Transverse colon (tissue), 4 donors: ENCODE measurements around the gene PIF1. TPM values are rescaled to one million over a fixed set of nuclear protein-coding genes. Genes with fewer than 3 reads are reported as not detected.

Experiments
- DNase-seq: peaks from one replicate; pipeline ENCODE4 v3.0.0-alpha.2; 2019
- H3K27ac ChIP-seq, 4 donors: fragments of 200-600 bp; sonication (generic); 2 replicates each; pipeline ENCODE4 v1.5.1; 2016 to 2018; ENCODE audit warnings: inconsistent platforms in 4 of 4
- H3K27me3 ChIP-seq: fragments of 200-600 bp; sonication (generic); 2 replicates; pipeline ENCODE4 v1.5.1; 2017; ENCODE audit warnings: inconsistent platforms
- H3K36me3 ChIP-seq, 4 donors: fragments of 200-600 bp; sonication (generic); 2 replicates each; pipeline ENCODE4 v1.5.1; 2017 to 2019; ENCODE audit warnings: inconsistent platforms in 4 of 4
- H3K4me1 ChIP-seq, 4 donors: fragments of 200-600 bp; sonication (generic); 2 replicates each; pipeline ENCODE4 v1.5.1; 2017 to 2020; ENCODE audit warnings: inconsistent platforms in 4 of 4
- H3K4me3 ChIP-seq, 4 donors: fragments of 200-600 bp; sonication (generic); 1 replicate in 1 of 4; 2 replicates in 3 of 4; pipeline versions ENCODE4 v1.5.1 to v1.6.1; 2017 to 2019; ENCODE audit warnings: inconsistent platforms in 4 of 4
- H3K9me3 ChIP-seq, 2 donors: fragments of 200-600 bp; sonication (generic); 2 replicates each; pipeline ENCODE4 v1.5.1; 2017 to 2019; ENCODE audit warnings: inconsistent platforms in 2 of 2
- EP300 ChIP-seq: sonication (generic); formaldehyde crosslinking; IDR thresholded peaks from one replicate; pipeline ENCODE4 v1.6.1; 2017; ENCODE audit warnings: antibody characterized with exemption, low read depth
- POLR2A ChIP-seq: fragments of 450-650 bp; IDR thresholded peaks from one replicate; pipeline ENCODE4 v1.6.1; 2016; ENCODE audit warnings: antibody characterized with exemption, mild to moderate bottlenecking, moderate library complexity
- POLR2AphosphoS5 ChIP-seq, 3 donors: sonication (generic); formaldehyde crosslinking; IDR thresholded peaks; one replicate each; pipeline ENCODE4 v1.6.1; 2016; ENCODE audit warnings: antibody characterized with exemption in 3 of 3
- WGBS, 2 donors: methylation state at CpG; one replicate each; pipeline ENCODE4 v1.1.5; 2018; ENCODE audit warnings: low coverage in 1 of 2; 5-methylcytosine and 5-hydroxymethylcytosine counted together
- in situ Hi-C, 4 donors: fragments of 200-750 bp; cut with MboI; loops; one replicate each; pipeline versions ENCODE4 v1.15.0 to v1.15.1; 2017; ENCODE audit warnings: low sequenced_read_pairs in 3 of 4, low pct_ligation_motif_present in 1 of 4, low pct_unique_long_range_greater_than_20kb in 1 of 4
- intact Hi-C: fragments of 100-400 bp; cut with DNase I; formaldehyde crosslinking; loops from one replicate; pipeline ENCODE4 v1.15.1; 2023; ENCODE audit warnings: low total_unique reads
- total RNA-seq, 4 donors: library from RNA; depleted of rRNA; stranded (reverse); fragments of >200 nt; gene quantifications; one replicate each; pipeline ENCODE4 v1.1.0, GENCODE V29; 2016
- TF ChIP-seq, protein P1 (sequence below), 5 experiments: fragments of 200-600 bp in 3 of 5; fragments of 450-650 bp in 2 of 5; sonication (generic) in 3 of 5; IDR thresholded peaks; 1 replicate in 2 of 5; 2 replicates in 3 of 5; pipeline ENCODE4 v1.5.1; 2016 to 2017; ENCODE audit warnings: antibody characterized with exemption in 5 of 5, inconsistent platforms in 3 of 5, mild to moderate bottlenecking in 2 of 5, moderate library complexity in 1 of 5

Gene PIF1
- total RNA-seq, 4 donors from 2014 or later, result 1.1 to 49.8 (median 2.3) TPM

DNA sequence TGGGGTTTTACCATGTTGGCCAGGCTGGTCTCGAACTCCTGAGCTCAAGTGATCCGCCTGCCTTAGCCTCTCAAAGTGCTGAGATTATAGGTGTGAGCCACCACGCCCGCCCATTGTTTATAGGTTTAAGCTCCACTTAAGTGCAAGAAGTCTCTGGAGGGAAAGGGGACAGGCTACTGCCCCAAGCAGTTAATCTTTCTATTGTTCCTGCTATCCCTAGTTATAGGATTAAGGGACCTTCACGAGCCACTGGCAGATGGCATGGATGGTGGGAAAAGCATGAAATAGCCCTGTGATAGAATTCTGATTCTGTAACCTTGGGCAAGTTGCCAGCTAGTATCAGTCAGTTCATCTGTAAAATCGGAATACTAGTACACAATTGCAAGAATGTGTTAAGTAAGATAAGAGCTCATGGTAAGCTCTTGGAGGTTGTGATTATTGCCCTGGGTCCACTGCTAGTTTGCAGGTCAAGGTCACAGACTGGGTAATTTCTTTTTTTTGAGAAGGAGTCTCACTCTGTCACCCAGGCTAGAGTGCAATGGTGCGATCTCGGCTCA is 44.8 kb downstream of the PIF1 start:
- TF ChIP-seq, protein P1, sequence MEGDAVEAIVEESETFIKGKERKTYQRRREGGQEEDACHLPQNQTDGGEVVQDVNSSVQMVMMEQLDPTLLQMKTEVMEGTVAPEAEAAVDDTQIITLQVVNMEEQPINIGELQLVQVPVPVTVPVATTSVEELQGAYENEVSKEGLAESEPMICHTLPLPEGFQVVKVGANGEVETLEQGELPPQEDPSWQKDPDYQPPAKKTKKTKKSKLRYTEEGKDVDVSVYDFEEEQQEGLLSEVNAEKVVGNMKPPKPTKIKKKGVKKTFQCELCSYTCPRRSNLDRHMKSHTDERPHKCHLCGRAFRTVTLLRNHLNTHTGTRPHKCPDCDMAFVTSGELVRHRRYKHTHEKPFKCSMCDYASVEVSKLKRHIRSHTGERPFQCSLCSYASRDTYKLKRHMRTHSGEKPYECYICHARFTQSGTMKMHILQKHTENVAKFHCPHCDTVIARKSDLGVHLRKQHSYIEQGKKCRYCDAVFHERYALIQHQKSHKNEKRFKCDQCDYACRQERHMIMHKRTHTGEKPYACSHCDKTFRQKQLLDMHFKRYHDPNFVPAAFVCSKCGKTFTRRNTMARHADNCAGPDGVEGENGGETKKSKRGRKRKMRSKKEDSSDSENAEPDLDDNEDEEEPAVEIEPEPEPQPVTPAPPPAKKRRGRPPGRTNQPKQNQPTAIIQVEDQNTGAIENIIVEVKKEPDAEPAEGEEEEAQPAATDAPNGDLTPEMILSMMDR (IDR thresholded peaks at IDR 0.05), result no peak
- TF ChIP-seq POLR2AphosphoS5 (IDR thresholded peaks at IDR 0.05) (no peak), EP300 (no peak), POLR2A (no peak)
- intact Hi-C loops (no loop called here), in situ Hi-C loops (no loop called here)
- H3K27ac ChIP-seq, result no peak overlapping the region
- H3K27me3 ChIP-seq, result peaks cover 16% of the 10 kb centered on the region
- 81 to 89% methylated on average over 3 to 8 of the region's 8 CpGs for WGBS, 2 donors
- H3K4me3 ChIP-seq, result no peak overlapping the region
- no peak for DNase-seq
- no peaks in the 10 kb centered on the region for H3K36me3 ChIP-seq
- H3K4me1 ChIP-seq, result peaks cover 0 to 8% (median 1%) of the 10 kb centered on the region in 4 donors
- no peaks in the 10 kb centered on the region for H3K9me3 ChIP-seq

DNA sequence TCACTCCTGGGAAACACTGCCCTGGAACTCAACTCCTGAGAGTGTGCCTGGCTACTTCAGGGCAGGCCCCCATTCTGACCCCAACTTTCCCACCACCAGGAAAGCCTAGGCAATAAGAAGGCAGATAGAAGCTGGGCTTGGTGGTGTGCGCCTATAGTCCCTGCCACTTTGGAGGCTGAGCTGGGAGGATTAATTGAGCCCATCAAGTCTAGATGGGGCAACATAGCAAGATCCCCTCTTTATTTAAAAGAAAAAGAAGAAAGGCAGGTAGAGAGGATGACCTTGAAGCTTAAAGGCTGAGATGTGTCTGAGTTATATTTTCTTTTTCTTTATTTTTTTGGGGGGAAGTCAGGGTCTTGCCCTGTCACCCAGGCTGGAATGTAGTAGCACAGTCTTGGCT is 45.8 kb downstream of the PIF1 start:
- Histone ChIP-seq H3K4me3 (no peak overlapping the region), H3K27me3 (peaks cover 25% of the 10 kb centered on the region), H3K4me1 (peaks cover 0 to 8% (median 1%) of the 10 kb centered on the region in 4 donors), H3K36me3 (no peaks in the 10 kb centered on the region), H3K27ac (no peak overlapping the region), H3K9me3 (no peaks in the 10 kb centered on the region)
- WGBS, 2 donors, result 100% methylated on average over 1 of the region's 1 CpG
- in situ Hi-C loops, result no loop called here
- intact Hi-C loops, result no loop called here
- TF ChIP-seq POLR2AphosphoS5 (IDR thresholded peaks at IDR 0.05) (no peak), POLR2A (no peak), EP300 (no peak)
- TF ChIP-seq, protein P1 (IDR thresholded peaks at IDR 0.05), result no peak
- DNase-seq, result no peak

DNA sequence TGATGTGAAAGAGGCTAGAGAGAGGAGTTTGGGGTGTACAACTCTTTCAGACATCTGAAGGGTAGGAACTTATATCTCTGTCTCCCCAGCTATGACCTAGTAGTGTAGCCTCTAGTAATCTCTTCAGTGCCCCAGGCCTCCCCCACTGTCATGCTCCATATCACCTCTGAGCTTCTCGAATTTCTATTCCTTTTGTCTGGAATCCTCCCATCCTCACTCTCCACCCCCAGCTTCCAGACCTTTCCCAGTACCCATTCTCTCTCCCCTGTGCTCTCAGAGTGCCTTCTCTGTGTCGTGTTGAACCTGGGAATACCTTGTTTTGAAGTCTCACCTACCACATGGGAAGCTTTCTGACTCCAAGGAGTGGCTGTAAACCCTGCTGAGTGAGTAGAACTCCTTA is 46.4 kb downstream of the PIF1 start:
- WGBS, 2 donors, result 69 to 83% methylated on average over 2 of the region's 2 CpGs
- Histone ChIP-seq H3K4me1 (peaks cover 0 to 8% (median 1%) of the 10 kb centered on the region in 4 donors), H3K27ac (no peak overlapping the region), H3K27me3 (peaks cover 31% of the 10 kb centered on the region), H3K4me3 (no peak overlapping the region), H3K36me3 (no peaks in the 10 kb centered on the region), H3K9me3 (no peaks in the 10 kb centered on the region)
- no peak for DNase-seq
- TF ChIP-seq POLR2A (no peak), EP300 (no peak), POLR2AphosphoS5 (IDR thresholded peaks at IDR 0.05) (no peak)
- TF ChIP-seq, protein P1 (IDR thresholded peaks at IDR 0.05), result no peak
- in situ Hi-C loops, result no loop called here
- intact Hi-C loops, result no loop called here

DNA sequence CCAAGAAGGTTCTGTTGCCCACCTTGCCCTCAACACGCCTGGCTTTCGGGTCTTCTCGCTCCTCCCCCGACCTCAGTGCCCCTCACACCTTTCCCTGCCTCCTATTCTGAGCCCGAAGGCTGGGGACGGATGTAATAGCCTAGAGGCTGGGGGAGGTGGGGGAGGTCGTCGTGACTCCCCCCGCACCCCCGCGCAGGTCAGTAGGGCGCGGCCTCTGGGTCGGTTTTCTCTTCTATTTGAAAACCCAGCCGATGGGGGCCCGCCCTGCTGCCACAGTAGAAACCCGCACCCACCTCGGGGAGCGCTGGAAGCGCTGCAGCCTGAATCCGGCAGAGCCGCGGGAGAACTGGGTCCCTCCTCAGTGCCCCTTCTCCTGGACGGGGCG is 49.1 kb downstream of the PIF1 start:
- WGBS, 2 donors, result 55 to 80% methylated on average over 2 to 23 of the region's 25 CpGs
- Histone ChIP-seq H3K27me3 (peaks cover 42% of the 10 kb centered on the region), H3K27ac (peak overlapping the region; percentile 86 to 93 (median 90)), H3K4me1 (peaks cover 0 to 8% (median 1%) of the 10 kb centered on the region in 4 donors), H3K4me3 (peak overlapping the region; percentile 47 to 73 (median 62)), H3K9me3 (no peaks in the 10 kb centered on the region), H3K36me3 (no peaks in the 10 kb centered on the region)
- in situ Hi-C loops (no loop called here), intact Hi-C loops (no loop called here)
- no peak for DNase-seq
- TF ChIP-seq, protein P1 (IDR thresholded peaks at IDR 0.05), result no peak
- TF ChIP-seq POLR2A (no peak), EP300 (no peak), POLR2AphosphoS5 (IDR thresholded peaks at IDR 0.05) (no peak)
